GM04503 (cell line): Measurements from ENCODE around the gene IRX4.

Source experiments
- DNase-seq: peaks from one replicate; pipeline ENCODE4 v3.0.0-alpha.2; 2012; ENCODE audit warnings: low read depth

The IRX4 gene

DNA sequence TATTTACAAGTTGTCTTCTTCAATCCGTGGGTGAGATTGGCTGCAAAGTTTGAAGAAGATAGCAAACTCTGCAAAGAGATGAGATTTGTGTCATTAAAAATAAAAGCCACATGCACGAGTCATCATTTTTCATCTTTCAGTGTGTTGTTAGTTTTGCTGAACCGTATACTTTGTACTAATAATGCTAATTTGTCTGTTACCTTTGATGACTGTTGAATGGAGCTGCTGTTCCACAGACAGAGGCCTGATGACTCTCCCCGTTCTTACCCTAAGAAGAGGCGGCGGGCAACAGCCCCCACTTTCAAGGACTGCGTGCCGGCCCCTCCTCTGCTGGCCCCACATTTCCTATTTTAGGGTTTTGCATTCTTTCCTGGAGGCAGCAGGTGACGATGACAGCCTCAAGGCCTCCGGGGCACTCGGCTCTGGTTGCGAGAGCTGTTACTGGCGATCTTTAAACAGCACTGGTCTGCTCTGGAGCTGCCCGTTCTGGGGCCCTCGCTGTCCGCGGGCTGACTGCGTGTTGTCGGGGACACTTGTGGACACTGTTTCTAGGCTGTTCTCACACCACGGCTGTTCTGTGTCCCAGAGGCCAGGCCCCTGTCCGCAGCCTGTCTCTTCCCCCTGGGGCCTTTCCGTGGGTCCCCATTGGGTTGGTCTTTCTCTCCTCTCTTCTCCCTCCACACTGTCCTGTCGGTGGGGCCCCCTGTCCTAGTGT, 46.4 kb downstream of the IRX4 start:
- no peak for DNase-seq

DNA sequence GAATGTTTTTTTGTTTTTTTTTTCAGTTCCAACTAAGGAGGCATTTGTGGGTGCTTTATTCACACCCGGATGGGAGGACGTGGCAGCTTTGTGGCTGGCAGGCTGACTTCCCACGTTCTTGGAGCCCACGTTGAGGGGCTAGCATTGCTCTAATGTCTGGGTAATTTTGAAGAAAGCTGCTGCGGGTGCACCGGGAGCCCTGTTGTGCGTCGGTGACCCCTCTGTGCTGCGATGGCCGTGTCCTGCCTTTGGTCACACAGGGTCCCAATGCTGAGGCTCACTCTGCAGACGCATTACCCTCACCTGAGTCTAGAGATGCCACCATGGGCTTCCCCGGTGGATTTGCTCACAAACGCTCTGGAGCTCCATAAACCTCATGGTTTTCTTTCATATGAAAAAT, 47.3 kb downstream of the IRX4 start:
- DNase-seq, result no peak

DNA sequence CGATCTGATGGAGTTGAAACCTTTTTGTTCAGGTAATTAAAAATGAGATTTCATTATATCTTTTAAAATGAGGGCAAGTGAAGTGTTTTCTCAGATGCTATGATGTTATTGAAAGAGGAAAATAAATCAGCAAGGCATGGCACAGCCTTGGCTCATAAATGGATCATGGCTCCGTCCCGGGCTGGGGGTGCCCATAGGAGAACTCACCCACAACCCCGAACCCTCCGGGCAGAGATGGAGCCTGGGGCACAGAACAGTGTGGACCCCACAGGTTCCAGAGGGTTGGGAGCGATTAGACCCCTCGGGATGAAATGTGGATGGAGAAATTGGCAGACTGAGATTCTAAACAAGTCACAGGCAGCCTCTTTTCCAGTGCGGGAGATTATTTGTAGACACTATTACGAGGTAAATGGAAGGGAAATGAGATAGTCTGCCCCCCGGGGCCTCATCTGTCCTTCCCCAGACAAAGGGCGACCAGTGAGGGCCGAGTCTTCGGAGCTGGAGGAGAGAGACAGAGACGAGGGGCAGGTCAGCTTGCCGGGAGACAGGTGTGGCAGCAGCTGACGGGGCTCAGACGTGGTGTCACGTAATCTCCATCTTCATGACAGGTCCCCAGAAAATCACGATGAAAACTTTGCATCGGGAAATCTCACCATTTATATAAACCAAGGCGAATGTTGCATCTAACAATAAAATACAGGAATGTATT, 47.9 kb downstream of the IRX4 start:
- no peak for DNase-seq

DNA sequence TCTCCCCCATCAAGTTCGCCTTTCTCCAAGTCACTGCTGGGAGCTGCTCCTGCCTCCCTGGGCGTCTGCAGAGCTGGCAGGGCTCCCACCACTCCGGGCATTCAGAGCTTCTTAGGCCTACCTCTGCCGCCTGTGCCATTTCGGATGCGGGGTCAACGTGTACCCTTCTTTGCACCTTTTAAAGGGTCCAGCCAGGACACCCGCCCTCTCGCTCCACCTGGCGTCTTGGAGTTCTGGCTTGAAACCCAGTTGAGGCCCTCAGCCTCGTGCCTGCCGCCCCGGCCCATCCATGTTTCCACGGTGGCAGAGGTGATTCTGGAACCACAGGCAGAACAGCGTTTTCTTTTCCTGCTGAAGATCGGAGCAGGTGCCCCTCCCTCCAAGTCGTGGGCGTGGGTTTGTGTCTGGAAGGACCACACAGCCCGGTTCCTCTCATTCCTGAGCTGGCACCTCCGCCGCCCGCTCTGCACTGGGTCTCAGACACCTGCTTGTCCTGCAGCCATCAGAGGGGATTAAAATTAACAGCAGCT, 48.6 kb downstream of the IRX4 start:
- DNase-seq, result no peak

DNA sequence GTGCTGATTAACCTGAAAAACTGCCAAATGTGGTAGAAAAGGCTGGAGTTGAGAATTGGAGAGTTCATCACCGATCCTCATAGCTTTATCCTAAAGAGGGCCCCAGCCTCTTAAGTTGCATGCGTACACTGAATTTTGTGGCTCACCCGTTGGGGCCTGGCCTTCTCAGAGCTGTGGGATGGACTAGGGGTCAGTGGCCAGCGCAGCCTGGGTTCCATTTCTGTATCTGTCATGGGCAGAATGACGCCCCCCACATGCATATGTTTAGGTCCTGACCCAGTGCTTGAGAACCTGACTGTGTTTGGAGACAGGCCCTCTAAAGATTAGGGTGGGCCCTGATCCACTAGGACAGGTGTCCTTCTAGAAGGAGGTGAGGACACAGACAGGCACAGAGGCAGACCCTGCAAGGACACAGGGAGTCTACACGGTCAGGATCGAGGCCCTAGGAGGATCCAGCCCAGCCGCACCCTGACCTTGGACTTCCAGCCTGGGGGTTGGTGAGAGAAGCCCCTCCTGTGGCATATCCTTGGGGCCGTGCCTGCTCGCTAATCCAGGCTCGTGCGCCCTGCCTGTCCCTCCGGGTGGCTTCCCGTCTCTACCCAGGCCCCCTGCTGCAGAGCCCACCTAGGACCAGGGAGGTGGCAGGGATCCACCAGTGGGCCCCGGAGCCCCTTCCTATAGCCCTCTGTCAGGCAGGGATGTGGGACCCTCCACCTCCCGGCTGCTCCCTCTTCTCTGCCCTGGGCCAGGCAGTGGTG, 49.3 kb downstream of the IRX4 start:
- DNase-seq, result no peak

DNA sequence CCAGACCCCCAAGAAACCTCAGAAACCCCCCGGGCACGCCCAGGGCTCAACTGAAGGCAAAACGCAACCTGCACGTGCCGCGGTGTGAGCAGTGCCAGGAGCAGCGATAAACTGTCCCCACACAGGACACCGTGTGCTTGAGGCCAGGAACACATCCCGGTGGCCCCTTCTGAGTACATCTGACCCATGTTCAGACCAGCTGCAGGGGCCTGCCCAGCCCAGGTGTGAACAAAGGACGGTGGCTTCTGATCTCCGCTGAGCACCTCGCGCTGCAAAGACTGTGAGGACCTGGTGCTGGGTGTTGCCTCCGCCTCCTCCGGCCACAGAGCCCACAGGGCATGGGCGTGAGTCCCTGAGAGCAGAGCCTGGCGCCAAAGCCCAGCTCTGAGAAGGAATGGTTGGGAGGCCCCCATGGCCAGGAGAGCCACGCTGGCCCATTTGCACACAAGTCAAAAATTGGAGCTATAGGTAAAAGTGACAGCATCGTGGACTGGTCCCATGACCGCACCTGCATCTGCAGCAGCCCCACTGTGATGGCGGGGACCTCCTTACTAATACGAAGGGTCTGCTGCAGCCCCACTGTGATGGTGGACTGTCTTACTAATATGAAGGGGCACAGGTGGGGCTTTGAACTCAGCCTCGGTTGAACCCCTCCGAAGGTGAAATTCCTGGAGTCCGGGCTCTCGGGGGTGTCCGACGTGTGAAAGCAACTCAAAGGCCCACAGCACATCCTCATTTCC, 50.0 kb downstream of the IRX4 start:
- no peak for DNase-seq

DNA sequence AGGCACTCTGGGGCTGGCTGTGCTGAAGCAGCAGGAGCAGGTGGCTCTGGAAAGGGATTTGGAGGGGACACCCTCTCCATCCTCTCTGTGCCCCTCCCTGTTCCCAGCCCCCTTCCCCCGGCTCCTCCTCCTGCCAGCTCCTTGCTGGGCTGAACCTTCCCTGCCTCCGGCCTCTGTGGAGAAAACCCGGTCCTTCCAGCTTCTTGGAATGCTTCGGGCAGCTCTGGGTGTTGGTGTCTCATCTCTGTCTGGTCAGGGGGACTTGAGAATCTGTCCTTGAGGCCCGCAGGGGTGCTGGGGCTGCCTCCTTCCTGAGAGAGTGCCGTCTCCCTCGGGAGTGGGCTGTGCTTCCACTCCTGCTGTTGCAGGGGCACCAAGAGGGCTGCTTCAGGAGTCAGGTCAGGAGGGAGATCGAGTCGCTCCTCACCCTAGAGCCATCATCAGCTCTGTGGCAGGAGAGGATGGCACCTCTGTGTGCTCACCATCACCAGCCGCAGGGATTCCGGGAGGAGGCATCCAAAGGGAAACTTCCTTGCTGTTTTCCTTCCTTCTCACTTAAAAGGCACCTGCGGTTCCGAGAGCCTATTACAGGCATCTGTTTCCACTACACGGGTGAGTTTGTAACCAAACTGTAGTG, 50.9 kb downstream of the IRX4 start:
- DNase-seq, result no peak

DNA sequence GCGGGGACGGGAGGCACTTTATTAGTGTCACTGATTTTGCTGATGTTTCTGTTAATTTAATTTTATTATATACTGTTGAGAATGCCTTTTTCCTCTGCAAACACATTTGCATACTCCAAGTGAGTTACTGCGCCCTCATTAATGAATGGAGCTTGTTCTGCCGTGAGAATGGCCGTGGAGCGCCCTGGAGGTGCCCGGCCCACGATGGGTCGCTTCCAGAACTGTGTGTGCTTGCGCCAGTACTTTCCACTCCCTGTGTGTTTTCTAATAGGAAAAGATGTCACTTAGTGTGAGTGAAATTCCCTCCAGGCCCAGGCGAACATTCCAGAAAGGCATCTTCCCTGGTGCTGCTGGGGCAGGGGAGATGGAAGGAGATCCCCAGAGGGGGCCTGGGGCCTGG, 51.5 kb downstream of the IRX4 start:
- DNase-seq, result no peak

DNA sequence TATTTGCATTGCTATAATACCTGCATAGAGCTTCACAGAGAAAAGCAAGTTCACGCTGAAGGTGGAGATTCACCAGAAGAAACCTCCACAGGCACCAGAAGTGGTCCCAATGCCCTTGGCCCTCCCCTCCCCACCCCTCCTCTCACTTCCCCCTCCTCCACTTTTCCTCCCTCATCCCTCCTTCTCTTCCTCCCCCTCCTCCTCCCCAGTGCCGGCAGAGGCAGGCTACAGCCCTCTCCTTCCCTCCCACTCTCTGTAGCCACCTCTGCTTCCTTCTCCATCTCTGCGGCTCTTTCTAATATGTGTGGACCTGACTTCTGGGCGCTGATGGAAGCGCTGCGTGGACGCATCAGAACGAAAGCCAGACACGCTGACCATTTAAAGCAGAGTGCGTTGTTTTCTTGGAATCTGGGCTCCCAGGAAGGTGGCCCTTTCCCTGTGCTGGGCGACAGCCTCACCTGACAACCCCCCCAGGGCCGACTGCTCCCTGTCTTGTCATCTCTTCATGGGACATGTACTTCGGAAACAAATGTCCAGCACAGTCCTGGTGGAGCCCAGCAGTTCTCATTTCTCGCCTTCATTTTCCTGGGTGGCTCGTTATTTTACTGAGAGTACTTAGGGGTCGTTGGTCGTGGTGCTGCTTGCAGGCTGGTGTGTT, 52.0 kb downstream of the IRX4 start:
- DNase-seq, result no peak

DNA sequence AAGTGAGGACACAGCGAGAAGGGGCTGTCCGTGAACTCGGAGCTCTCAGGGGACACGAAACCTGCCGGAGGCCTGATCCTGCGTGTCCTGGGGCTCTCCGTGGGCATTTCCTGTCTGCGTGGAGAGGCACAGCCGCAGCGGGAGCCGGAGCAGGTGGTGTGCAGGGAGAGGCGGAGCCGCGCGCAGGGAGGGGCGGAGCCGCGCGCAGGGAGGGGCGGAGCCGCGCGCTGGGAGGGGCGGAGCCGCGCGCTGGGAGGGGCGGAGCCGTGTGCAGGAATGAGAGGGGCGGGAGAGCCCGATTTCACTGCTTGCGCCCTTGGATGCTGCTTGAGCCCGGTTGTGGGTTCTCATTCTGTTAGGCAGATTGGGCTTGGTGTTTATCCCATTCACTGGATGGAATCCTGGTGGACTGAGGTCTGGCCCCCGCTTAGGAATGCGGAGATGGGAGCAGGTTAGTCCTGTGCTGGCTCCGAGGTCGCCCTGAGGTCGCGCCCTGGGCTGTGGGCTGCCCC, 54.8 kb downstream of the IRX4 start:
- no peak for DNase-seq
